Adrenal gland (tissue), 12 donors: Measurements from ENCODE around the gene ITGA2. TPM values are rescaled to one million over a fixed set of nuclear protein-coding genes. Genes with fewer than 3 reads are reported as not detected.
A peak's percentile ranks its signal among the peaks of the same experiment; 100 is the strongest.

ENCODE experiments used
- DNase-seq, 7 donors: peaks; one replicate each; pipeline ENCODE4 v3.0.0-alpha.2; 2019 to 2020
- H3K27ac ChIP-seq, 5 donors: fragments of 200-600 bp; sonication (generic) in 4 of 5; 1 replicate in 3 of 5; 2 replicates in 2 of 5; pipeline versions ENCODE4 v1.5.1 to v1.8.0; 2016 to 2020; ENCODE audit warnings: mild to moderate bottlenecking in 1 of 5
- H3K27me3 ChIP-seq: fragments of 200-600 bp; 2 replicates; pipeline ENCODE4 v1.8.0; 2021
- H3K36me3 ChIP-seq, 2 donors: fragments of 200-600 bp; replicated peaks in 1 of 2; 1 replicate in 1 of 2; 2 replicates in 1 of 2; pipeline versions ENCODE4 v1.5.1 to v1.8.0; 2018 to 2022
- H3K4me1 ChIP-seq, 2 donors: fragments of 200-600 bp; replicated peaks in 1 of 2; 1 replicate in 1 of 2; 2 replicates in 1 of 2; pipeline versions ENCODE4 v1.5.1 to v1.8.0; 2018 to 2021
- H3K4me3 ChIP-seq, 4 donors: fragments of 200-600 bp; sonication (generic) in 3 of 4; one replicate each; pipeline ENCODE4 v1.5.1; 2016 to 2018
- H3K9me3 ChIP-seq, 3 donors: fragments of 200-600 bp; sonication (generic) in 1 of 3; replicated peaks in 1 of 3; 1 replicate in 2 of 3; 2 replicates in 1 of 3; pipeline versions ENCODE4 v1.5.1 to v1.8.0; 2016 to 2021
- CTCF ChIP-seq, 6 experiments: fragments of 450-650 bp in 4 of 6; fragments of 200-600 bp in 2 of 6; sonication (generic) in 1 of 6; IDR thresholded peaks; 1 replicate in 5 of 6; 2 replicates in 1 of 6; pipeline versions ENCODE4 v1.5.1 to v1.8.0; 2016 to 2021; ENCODE audit warnings: antibody characterized with exemption in 6 of 6, mild to moderate bottlenecking in 2 of 6, moderate library complexity in 1 of 6
- POLR2A ChIP-seq, 2 donors: fragments of 450-650 bp; IDR thresholded peaks; one replicate each; pipeline ENCODE4 v1.6.1; 2017; ENCODE audit warnings: antibody characterized with exemption in 2 of 2, mild to moderate bottlenecking in 2 of 2, moderate library complexity in 1 of 2
- WGBS, 4 donors: extraction: QIAGEN DNeasy Blood & Tissue Kit in 2 of 4; methylation state at CpG; one replicate each; pipeline versions ENCODE4 v1.1.5 to v1.1.7; 2013 to 2017; 5-methylcytosine and 5-hydroxymethylcytosine counted together
- intact Hi-C, 2 donors: fragments of 100-400 bp; cut with DNase I; formaldehyde crosslinking; loops; one replicate each; pipeline versions ENCODE4 v1.14.1 to v1.15.0; 2022 to 2023
- polyA plus RNA-seq, 3 donors: library from polyadenylated mRNA; stranded (reverse); fragments of 200-250 nt in 2 of 3; fragments of 350-450 nt in 1 of 3; fragmentation: Illumina TruSeq in 1 of 3; extraction: RNeasy Lipid Tissue Mini Kit (QIAGEN cat#74804) in 1 of 3; gene quantifications; one replicate each; pipeline ENCODE4 v1.2.3, GENCODE V29; 2013 to 2014
- total RNA-seq, 9 donors: library from RNA; depleted of rRNA in 4 of 9; stranded (reverse); fragments of >200 nt in 4 of 9; fragments of 120-200 nt in 1 of 9; fragmentation: NEBNext Ultra II Directional in 1 of 9; extraction: Animal tissue kit (Norgen Biotek cat#: 25700) in 1 of 9; gene quantifications; one replicate each; pipeline versions ENCODE4 v1.1.0 to v1.2.4, GENCODE V29; 2013 to 2023
- donor health status: healthy with polysubstance abuse.
- donor health status: Bipolar disorder and iron deficiency.
- donor health status: DM: yes; HTN: yes; CAD: no.
- donor health status: DM: no; HTN: no; CAD: no.
- donor health status: DM: no; HTN: no; CAD: no.
- donor health status: DM: yes; HTN: yes; CAD: no.

The ITGA2 gene
- total and polyA plus RNA-seq, 12 donors = 1.8 to 127 (median 20.8) TPM

DNA sequence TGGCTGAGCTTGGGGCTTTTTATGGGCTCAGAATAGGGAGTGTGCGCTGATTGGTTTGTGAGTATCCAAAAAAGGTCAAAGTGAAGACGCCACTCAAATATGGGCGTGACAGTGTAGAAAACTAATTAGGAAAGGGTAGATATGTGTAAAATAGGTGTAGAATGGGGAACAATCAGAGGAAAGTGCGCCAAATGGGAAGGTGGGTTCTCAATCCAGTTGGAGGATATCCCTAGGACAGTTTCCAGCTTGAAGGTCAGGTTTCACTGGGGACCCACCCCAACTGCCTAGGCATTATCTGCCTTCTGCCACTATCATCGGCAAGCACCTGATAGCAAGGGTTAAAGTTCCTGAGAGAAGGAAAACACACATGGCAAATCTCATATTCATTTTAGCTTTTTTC, 129.7 kb downstream of the ITGA2 start:
- no peaks in the 10 kb centered on the region for H3K27me3 ChIP-seq
- 75 to 92% (median 85%) methylated on average over 5 of the region's 5 CpGs for WGBS, 4 donors
- H3K4me3 ChIP-seq = no peak overlapping the region
- DNase-seq = no peak
- H3K4me1 ChIP-seq = no peaks in the 10 kb centered on the region
- no peaks in the 10 kb centered on the region for H3K36me3 ChIP-seq
- no peak overlapping the region for H3K27ac ChIP-seq
- intact Hi-C loops = no loop called here
- TF ChIP-seq POLR2A (IDR thresholded peaks at IDR 0.05) (no peak), CTCF (IDR thresholded peaks at IDR 0.05) (no peak)
- H3K9me3 ChIP-seq = no peaks in the 10 kb centered on the region

GRCh38 chr5:53120165-53120564, 131.0 kb downstream of the ITGA2 start:
- Histone ChIP-seq H3K9me3 (no peaks in the 10 kb centered on the region), H3K27ac (no peak overlapping the region), H3K4me1 (no peaks in the 10 kb centered on the region), H3K27me3 (no peaks in the 10 kb centered on the region), H3K36me3 (no peaks in the 10 kb centered on the region), H3K4me3 (no peak overlapping the region)
- TF ChIP-seq POLR2A (IDR thresholded peaks at IDR 0.05) (no peak), CTCF (IDR thresholded peaks at IDR 0.05) (no peak)
- no peak for DNase-seq
- intact Hi-C loops = no loop called here
- WGBS, 4 donors = 90 to 100% (median 98%) methylated on average over 1 of the region's 1 CpG

DNA sequence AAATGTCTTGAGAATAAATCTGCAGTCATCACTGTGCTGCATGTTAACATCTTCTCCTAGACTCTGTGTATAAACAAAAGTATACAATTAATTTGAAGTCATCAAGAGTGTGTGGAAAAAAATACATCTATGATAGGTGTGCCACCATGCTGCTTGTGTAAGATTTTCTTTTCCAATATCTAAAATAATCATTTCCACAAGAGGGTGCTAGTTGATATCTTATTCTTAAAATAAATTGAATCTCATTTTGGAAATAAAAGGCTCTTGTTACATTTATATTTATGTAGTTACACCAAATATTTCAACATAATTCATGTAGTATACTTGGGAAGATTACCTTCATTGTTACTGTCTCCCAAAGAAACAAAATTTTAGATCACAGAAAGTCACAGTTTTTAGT, 134.6 kb downstream of the ITGA2 start:
- Histone ChIP-seq H3K36me3 (no peaks in the 10 kb centered on the region), H3K27ac (no peak overlapping the region), H3K9me3 (no peaks in the 10 kb centered on the region), H3K4me1 (no peaks in the 10 kb centered on the region), H3K27me3 (no peaks in the 10 kb centered on the region), H3K4me3 (no peak overlapping the region)
- DNase-seq = no peak
- TF ChIP-seq POLR2A (IDR thresholded peaks at IDR 0.05) = no peak
- TF ChIP-seq CTCF (IDR thresholded peaks at IDR 0.05) = peak; percentile 21 to 47 (median 30)
- intact Hi-C loops = no loop called here

DNA sequence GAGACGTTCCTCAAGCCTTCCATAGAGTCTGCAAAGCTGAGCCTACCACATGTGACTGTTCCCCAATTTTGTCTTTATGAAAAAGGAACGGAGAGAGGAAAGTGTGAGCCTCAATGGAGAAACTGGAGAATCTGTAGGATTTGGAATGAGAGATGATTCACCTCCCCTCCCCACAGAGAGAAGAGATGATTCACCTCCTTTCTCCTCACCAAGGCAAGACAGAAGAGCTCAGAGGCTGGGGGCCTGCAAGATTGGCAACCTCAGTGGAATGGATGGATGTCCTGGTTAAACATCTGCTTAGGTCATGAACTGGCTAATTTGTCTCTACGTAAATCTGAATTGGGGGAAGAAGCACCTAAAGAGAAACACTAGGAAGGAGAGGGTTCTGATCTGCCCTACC, 137.4 kb downstream of the ITGA2 start:
- no peaks in the 10 kb centered on the region for H3K36me3 ChIP-seq
- no peak for DNase-seq
- H3K9me3 ChIP-seq = no peaks in the 10 kb centered on the region
- WGBS, 4 donors = 91 to 100% (median 95%) methylated on average over 3 of the region's 3 CpGs
- H3K4me3 ChIP-seq = no peak overlapping the region
- H3K27ac ChIP-seq = no peak overlapping the region
- no peak for TF ChIP-seq CTCF (IDR thresholded peaks at IDR 0.05)
- no peak for TF ChIP-seq POLR2A (IDR thresholded peaks at IDR 0.05)
- H3K27me3 ChIP-seq = no peaks in the 10 kb centered on the region
- H3K4me1 ChIP-seq = peaks cover 0 to 7% of the 10 kb centered on the region in 2 donors
- intact Hi-C loops = no loop called here
